GM10248 (cell line): ENCODE results near the gene B4GALT2.

ENCODE experiments used
- CTCF ChIA-PET: fragments of 300-600 bp; sonication (Branson Sonifier 250); formaldehyde crosslinking; extraction: SDS; loops from one replicate; lab custom pipeline; 2021; ENCODE audit warnings: antibody characterized with exemption; lab: Yijun Ruan, JAX
- POLR2A ChIA-PET: fragments of 350-650 bp; sonication (Branson Sonifier 250); formaldehyde crosslinking; extraction: SDS; loops from one replicate; lab custom pipeline; 2020; ENCODE audit warnings: antibody characterized with exemption; lab: Yijun Ruan, JAX
- DNase-seq: peaks from one replicate; pipeline ENCODE4 v3.0.0; 2012; ENCODE audit errors: extremely low spot score
- CTCF ChIP-seq: IDR thresholded peaks from 2 replicates; pipeline ENCODE4 v1.5.1; 2012; ENCODE audit warnings: mild to moderate bottlenecking, low read depth; ENCODE audit errors: extremely low read depth, missing control alignments, control extremely low read depth

The B4GALT2 gene

GRCh38 chr1:43963890-43964289 is 15.1 kb upstream of the B4GALT2 start:
- ChIA-PET CTCF (interaction anchor here (1.0 to 2.2 kb wide), 4 partner anchors 9 to 17 kb away, joined by 3 to 12 read pairs (median 7); partner anchors contain the start of gene IPO13), POLR2A (interaction anchor here (0.8 kb wide), 1 partner anchor 14 kb away, joined by 4 read pairs; no protein-coding TSS in a partner anchor)
- TF ChIP-seq CTCF, result no peak
- no peak for DNase-seq

GRCh38 chr1:43965316-43965715 is 13.7 kb upstream of the B4GALT2 start:
- no peak for DNase-seq

GRCh38 chr1:43968348-43968948 is 10.6 kb upstream of the B4GALT2 start:
- ChIA-PET CTCF (interaction anchor here (1.5 to 4.9 kb wide), 5 partner anchors 10 to 34 kb away, joined by 3 to 21 read pairs (median 9); partner anchors contain the start of genes ARTN and IPO13), POLR2A (no interaction called here)

More at GRCh38 chr1:43965316-43965715, 13.7 kb upstream of the B4GALT2 start:
- TF ChIP-seq CTCF, result no peak
- ChIA-PET CTCF (interaction anchor here (1.2 kb wide), 1 partner anchor 12 kb away, joined by 3 read pairs; no protein-coding TSS in a partner anchor), POLR2A (no interaction called here)

GRCh38 chr1:43969416-43969745 is 9.6 kb upstream of the B4GALT2 start:
- no peak for DNase-seq
- no peak for TF ChIP-seq CTCF
- ChIA-PET CTCF (interaction anchor here (0.7 to 4.9 kb wide), 3 partner anchors 25 to 206 kb away, joined by 3 to 21 read pairs (median 9); partner anchors contain the start of gene ARTN), POLR2A (no interaction called here)

More at GRCh38 chr1:43968348-43968948, 10.6 kb upstream of the B4GALT2 start:
- DNase-seq, result no peak
- TF ChIP-seq CTCF, result no peak

- CTCF ChIA-PET, result interaction anchor here (0.7 to 4.9 kb wide), 4 partner anchors 20 to 206 kb away, joined by 3 to 21 read pairs (median 6); partner anchors contain the start of gene ARTN
These were observed 9.1 kb upstream of the B4GALT2 start, which contains the start of gene DPH2 for GRCh38 chr1:43969746-43970466. TSS of gene DPH2 (plus strand) at chr1:43970010. CDS start at chr1:43970176, 166 bp downstream.

More at GRCh38 chr1:43969746-43970466, 9.1 kb upstream of the B4GALT2 start, which contains the start of gene DPH2:
- peak; percentile 99 for DNase-seq
- POLR2A ChIA-PET, result interaction anchor here (0.6 to 0.8 kb wide), 2 partner anchors 320 to 619 kb away, joined by 3 read pairs; partner anchors contain the start of gene KDM4A
- TF ChIP-seq CTCF, result no peak
